HG03039 (cell line): Measurements from ENCODE around the gene CD33.

ENCODE experiments used
- ATAC-seq: cut with Tn5 transposase; IDR thresholded peaks from one replicate; pipeline ENCODE4 v1.9.1; 2021; ENCODE audit warnings: mild to moderate bottlenecking, moderate library complexity; ENCODE audit not compliant: unreplicated experiment

CD33 gene

GRCh38 chr19:51258165-51259160 is 33.6 kb downstream of the CD33 start:
- ATAC-seq, result no peak

- ATAC-seq, result no peak
Observed at GRCh38 chr19:51259348-51260245, 34.7 kb downstream of the CD33 start.

GRCh38 chr19:51263808-51264207 is 38.9 kb downstream of the CD33 start:
- ATAC-seq, result no peak

GRCh38 chr19:51271067-51271466 is 46.2 kb downstream of the CD33 start:
- ATAC-seq, result no peak

- ATAC-seq, result no peak
Observed at GRCh38 chr19:51272183-51272810, 47.4 kb downstream of the CD33 start.

GRCh38 chr19:51274049-51274770 is 49.3 kb downstream of the CD33 start:
- ATAC-seq, result no peak

GRCh38 chr19:51277112-51277511 is 52.2 kb downstream of the CD33 start:
- ATAC-seq, result no peak

GRCh38 chr19:51282335-51282734 is 57.5 kb downstream of the CD33 start:
- ATAC-seq, result no peak

GRCh38 chr19:51285682-51286081 is 60.8 kb downstream of the CD33 start:
- ATAC-seq, result no peak
